Loucy (cell line): ENCODE data around the gene FRMD4A.

Experiments used
- H2AFZ ChIP-seq: fragments of 200-600 bp; sonication (generic); 2 replicates; pipeline ENCODE4 v1.6.0; 2016; ENCODE audit warnings: antibody characterized with exemption, mild to moderate bottlenecking, low read length, moderate library complexity
- H3F3A ChIP-seq: fragments of 200-600 bp; 2 replicates; pipeline ENCODE4 v1.6.0; 2016; ENCODE audit warnings: antibody characterized with exemption, low read depth, mild to moderate bottlenecking
- H3K27me3 ChIP-seq: fragments of 200-600 bp; sonication (generic); 2 replicates; pipeline ENCODE4 v1.6.1; 2014; ENCODE audit warnings: low read length, mild to moderate bottlenecking; ENCODE audit not compliant: insufficient read depth, poor library complexity, severe bottlenecking
- H3K36me3 ChIP-seq: fragments of 200-600 bp; sonication (generic); 2 replicates; pipeline ENCODE4 v1.6.1; 2016; ENCODE audit warnings: low read length; ENCODE audit not compliant: insufficient read depth
- H3K4me1 ChIP-seq: fragments of 200-600 bp; sonication (generic); 2 replicates; pipeline ENCODE4 v1.5.1; 2014; ENCODE audit warnings: low read length, mild to moderate bottlenecking; ENCODE audit not compliant: insufficient read depth, poor library complexity, severe bottlenecking
- H3K4me2 ChIP-seq: fragments of 200-600 bp; sonication (generic); 2 replicates; pipeline ENCODE4 v1.6.0; 2014; ENCODE audit warnings: antibody characterized with exemption, low read length, low read depth, mild to moderate bottlenecking; ENCODE audit not compliant: poor library complexity, severe bottlenecking
- H3K4me3 ChIP-seq: fragments of 200-600 bp; sonication (generic); 2 replicates; pipeline ENCODE4 v1.5.1; 2014; ENCODE audit warnings: low read length, mild to moderate bottlenecking, mixed read lengths; ENCODE audit not compliant: poor library complexity, severe bottlenecking
- H3K79me2 ChIP-seq: fragments of 200-600 bp; sonication (generic); 2 replicates; pipeline ENCODE4 v1.6.1; 2014; ENCODE audit warnings: low read length; ENCODE audit not compliant: insufficient read depth
- H3K9ac ChIP-seq: fragments of 200-600 bp; sonication (generic); 2 replicates; pipeline ENCODE4 v1.6.0; 2014; ENCODE audit warnings: mild to moderate bottlenecking, low read depth, low read length, moderate library complexity; ENCODE audit not compliant: poor library complexity, severe bottlenecking
- H3K9me2 ChIP-seq: fragments of 200-600 bp; sonication (generic); replicated peaks from 2 replicates; pipeline ENCODE4 v1.6.1; 2016; ENCODE audit warnings: low read depth, low read length, mixed read lengths
- H3K9me3 ChIP-seq: fragments of 200-600 bp; sonication (generic); 2 replicates; pipeline ENCODE4 v1.6.1; 2014; ENCODE audit warnings: mild to moderate bottlenecking, antibody characterized with exemption, low read length, low read depth; ENCODE audit not compliant: insufficient read depth
- H4K20me1 ChIP-seq: fragments of 200-600 bp; sonication (generic); 2 replicates; pipeline ENCODE4 v1.6.0; 2014; ENCODE audit warnings: antibody characterized with exemption, low read length, mild to moderate bottlenecking; ENCODE audit not compliant: insufficient read depth, poor library complexity, severe bottlenecking
- CTCF ChIP-seq: fragments of 200-600 bp; sonication (generic); conservative IDR thresholded peaks from 2 replicates; pipeline ENCODE4 v1.5.1; 2014; ENCODE audit warnings: mild to moderate bottlenecking, antibody characterized with exemption, low read length
- EZH2phosphoT487 ChIP-seq: fragments of 200-600 bp; IDR thresholded peaks from 2 replicates; pipeline ENCODE4 v1.6.1; 2018; ENCODE audit warnings: antibody characterized with exemption, mild to moderate bottlenecking, moderate library complexity, borderline replicate concordance

Gene FRMD4A

GRCh38 chr10:14225379-14225778, 105.3 kb downstream of the FRMD4A start:
- Histone ChIP-seq H3K36me3 (no peaks in the 10 kb centered on the region), H3K4me3 (no peak overlapping the region), H3K9me3 (no peaks in the 10 kb centered on the region), H3K9me2 (no peaks in the 10 kb centered on the region), H4K20me1 (no peaks in the 10 kb centered on the region), H3K4me2 (no peak overlapping the region), H3K4me1 (no peaks in the 10 kb centered on the region), H3K9ac (no peak overlapping the region), H3K79me2 (no peaks in the 10 kb centered on the region), H3F3A (no peaks in the 10 kb centered on the region), H3K27me3 (no peaks in the 10 kb centered on the region), H2AFZ (no peak overlapping the region)
- TF ChIP-seq EZH2phosphoT487 (no peak), CTCF (no peak)

- H3K4me3 ChIP-seq: no peak overlapping the region
- no peaks in the 10 kb centered on the region for H3K27me3 ChIP-seq
- no peaks in the 10 kb centered on the region for H3K4me1 ChIP-seq
- H2AFZ ChIP-seq: no peak overlapping the region
- H3K9me3 ChIP-seq: no peaks in the 10 kb centered on the region
- no peaks in the 10 kb centered on the region for H4K20me1 ChIP-seq
- no peak overlapping the region for H3K4me2 ChIP-seq
- H3K79me2 ChIP-seq: no peaks in the 10 kb centered on the region
- no peak for TF ChIP-seq EZH2phosphoT487
- no peak for TF ChIP-seq CTCF
- no peak overlapping the region for H3K9ac ChIP-seq
- no peaks in the 10 kb centered on the region for H3F3A ChIP-seq
- no peaks in the 10 kb centered on the region for H3K36me3 ChIP-seq
- no peaks in the 10 kb centered on the region for H3K9me2 ChIP-seq
These were observed 110.7 kb downstream of the FRMD4A start for GRCh38 chr10:14220026-14220425.

- Histone ChIP-seq H2AFZ (no peak overlapping the region), H3K9me2 (no peaks in the 10 kb centered on the region)
These were observed 111.3 kb downstream of the FRMD4A start for GRCh38 chr10:14219411-14219810.

More at GRCh38 chr10:14219411-14219810, 111.3 kb downstream of the FRMD4A start:
- no peaks in the 10 kb centered on the region for H3F3A ChIP-seq
- TF ChIP-seq CTCF (no peak), EZH2phosphoT487 (no peak)
- no peak overlapping the region for H3K9ac ChIP-seq
- H3K79me2 ChIP-seq: no peaks in the 10 kb centered on the region
- H3K36me3 ChIP-seq: no peaks in the 10 kb centered on the region
- H3K4me3 ChIP-seq: no peak overlapping the region
- no peaks in the 10 kb centered on the region for H3K4me1 ChIP-seq
- no peaks in the 10 kb centered on the region for H4K20me1 ChIP-seq
- no peaks in the 10 kb centered on the region for H3K27me3 ChIP-seq
- H3K9me3 ChIP-seq: no peaks in the 10 kb centered on the region
- no peak overlapping the region for H3K4me2 ChIP-seq
